ENCODE data around the gene MSLN. TPM values are rescaled to one million over a fixed set of nuclear protein-coding genes. Genes with fewer than 3 reads are reported as not detected.

The MSLN gene
- total and polyA plus RNA-seq, 2 donors (not counting 3 experiments of a cell fraction or from before 2014, with no cell fraction given) = not detected

- Histone ChIP-seq H3K4me2 (ENCODE audit: insufficient read depth, low read length) (no peak overlapping the region), H3K4me3 (replicated peaks in 1 of 3; ENCODE audit: insufficient read depth in 1 of 3, low read depth in 1 of 3, low read length in 3 of 3) (no peak overlapping the region), H2AFZ (ENCODE audit: low read depth, low read length) (no peak overlapping the region), H3K9ac (replicated peaks; ENCODE audit: extremely low read depth, insufficient read depth, low read length) (no peak overlapping the region), H3K27me3 (ENCODE audit: control insufficient read depth in 2 of 2, insufficient read depth in 2 of 2, low read length in 2 of 2) (peaks cover 0 to 2% of the 10 kb centered on the region in 2 experiments), H3K9me1 (replicated peaks; ENCODE audit: control insufficient read depth, extremely low read depth, insufficient read depth, low read length) (no peaks in the 10 kb centered on the region), H3K79me2 (ENCODE audit: control insufficient read depth, insufficient read depth, low read length) (peaks cover under 1% of the 10 kb centered on the region), H3K4me1 (ENCODE audit: control insufficient read depth, extremely low read depth, insufficient read depth, low read length) (no peaks in the 10 kb centered on the region), H4K20me1 (replicated peaks; ENCODE audit: control insufficient read depth, extremely low read depth, insufficient read depth, low read length) (no peaks in the 10 kb centered on the region), H3K36me3 (ENCODE audit: control insufficient read depth in 2 of 2, extremely low read depth in 1 of 2, insufficient read depth in 2 of 2, low read length in 2 of 2) (no peaks in the 10 kb centered on the region), H3K27ac (ENCODE audit: insufficient read depth, low read depth, low read length) (no peak overlapping the region), H3K9me3 (replicated peaks; ENCODE audit: control insufficient read depth, insufficient read depth, low read length) (no peaks in the 10 kb centered on the region)
- POLR2A ChIA-PET = no interaction called here
- DNase-seq (ENCODE audit: low read depth, low spot score) (no peak), FAIRE-seq (no peak)
- BruUV-seq (replicated peaks) = no TSS peak
- dilution Hi-C loops (cut with MboI; ENCODE audit: extremely low pct_ligation_motif_present, low sequenced_read_pairs) (no loop called here), intact Hi-C loops (cut with micrococcal nuclease) (no loop called here)
- TF ChIP-seq MYC (IDR thresholded peaks at IDR 0.05; ENCODE audit: low read depth, low read length) = no peak
- TF ChIP-seq JUN (IDR thresholded peaks at IDR 0.05; ENCODE audit: borderline replicate concordance, insufficient read depth, insufficient read length, low read depth) = no peak
- TF ChIP-seq EZH2 (IDR thresholded peaks at IDR 0.05; ENCODE audit: borderline replicate concordance, low read depth, low read length, severe bottlenecking) = no peak
- TF ChIP-seq GATA2 (IDR thresholded peaks at IDR 0.05; ENCODE audit: insufficient read depth, insufficient read length, low read depth, low read length) = no peak
- no peak for TF ChIP-seq MAX (IDR thresholded peaks at IDR 0.05; ENCODE audit: insufficient read depth, insufficient read length)
- no peak for TF ChIP-seq POLR2AphosphoS5 (IDR thresholded peaks at IDR 0.05; ENCODE audit: insufficient read depth, low read depth, low read length)
- TF ChIP-seq, protein P1, sequence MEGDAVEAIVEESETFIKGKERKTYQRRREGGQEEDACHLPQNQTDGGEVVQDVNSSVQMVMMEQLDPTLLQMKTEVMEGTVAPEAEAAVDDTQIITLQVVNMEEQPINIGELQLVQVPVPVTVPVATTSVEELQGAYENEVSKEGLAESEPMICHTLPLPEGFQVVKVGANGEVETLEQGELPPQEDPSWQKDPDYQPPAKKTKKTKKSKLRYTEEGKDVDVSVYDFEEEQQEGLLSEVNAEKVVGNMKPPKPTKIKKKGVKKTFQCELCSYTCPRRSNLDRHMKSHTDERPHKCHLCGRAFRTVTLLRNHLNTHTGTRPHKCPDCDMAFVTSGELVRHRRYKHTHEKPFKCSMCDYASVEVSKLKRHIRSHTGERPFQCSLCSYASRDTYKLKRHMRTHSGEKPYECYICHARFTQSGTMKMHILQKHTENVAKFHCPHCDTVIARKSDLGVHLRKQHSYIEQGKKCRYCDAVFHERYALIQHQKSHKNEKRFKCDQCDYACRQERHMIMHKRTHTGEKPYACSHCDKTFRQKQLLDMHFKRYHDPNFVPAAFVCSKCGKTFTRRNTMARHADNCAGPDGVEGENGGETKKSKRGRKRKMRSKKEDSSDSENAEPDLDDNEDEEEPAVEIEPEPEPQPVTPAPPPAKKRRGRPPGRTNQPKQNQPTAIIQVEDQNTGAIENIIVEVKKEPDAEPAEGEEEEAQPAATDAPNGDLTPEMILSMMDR (IDR thresholded peaks at IDR 0.05; ENCODE audit: extremely low read depth in 1 of 2, insufficient read depth in 1 of 2, low read depth in 1 of 2, low read length in 2 of 2) = no peak
- CTCF ChIA-PET = no interaction called here
Observed at GRCh38 chr16:794853-795466, 34.4 kb downstream of the MSLN start.

All from endothelial cell of umbilical vein (primary cell).